ENCODE data around the gene PRPSAP1.
"Not testable (repeated sequence)": the region's sequence is repeated elsewhere in the genome, so short reads cannot be mapped to it uniquely, and the experiment has no call there.

The PRPSAP1 gene

GRCh38 chr17:76371656-76372628 lies 18.2 kb upstream of the PRPSAP1 start:
- Mint-ChIP-seq H3K27ac (no peak overlapping the region), H3K27me3 (ENCODE audit: low read depth) (peaks cover 4% of the 10 kb centered on the region), H3K4me3 (no peak overlapping the region), H3K9me3 (no peaks in the 10 kb centered on the region), H3K4me1 (ENCODE audit: low read depth) (no peaks in the 10 kb centered on the region), H3K36me3 (ENCODE audit: low read depth) (no peaks in the 10 kb centered on the region)

GRCh38 chr17:76370261-76370993 lies 16.7 kb upstream of the PRPSAP1 start:
- peaks cover 4% of the 10 kb centered on the region for H3K27me3 Mint-ChIP-seq (ENCODE audit: low read depth)

GRCh38 chr17:76369804-76370203 lies 16.1 kb upstream of the PRPSAP1 start:
- Mint-ChIP-seq H3K27ac (no peak overlapping the region), H3K9me3 (no peaks in the 10 kb centered on the region), H3K36me3 (ENCODE audit: low read depth) (no peaks in the 10 kb centered on the region), H3K27me3 (ENCODE audit: low read depth) (peaks cover 4% of the 10 kb centered on the region), H3K4me3 (no peak overlapping the region), H3K4me1 (ENCODE audit: low read depth) (no peaks in the 10 kb centered on the region)

More at GRCh38 chr17:76370261-76370993, 16.7 kb upstream of the PRPSAP1 start:
- no peaks in the 10 kb centered on the region for H3K4me1 Mint-ChIP-seq (ENCODE audit: low read depth)
- H3K9me3 Mint-ChIP-seq = no peaks in the 10 kb centered on the region
- no peak overlapping the region for H3K27ac Mint-ChIP-seq
- no peak overlapping the region for H3K4me3 Mint-ChIP-seq
- no peaks in the 10 kb centered on the region for H3K36me3 Mint-ChIP-seq (ENCODE audit: low read depth)

- H3K27me3 Mint-ChIP-seq (ENCODE audit: low read depth) = peaks cover 4% of the 10 kb centered on the region
- H3K4me1 Mint-ChIP-seq (ENCODE audit: low read depth) = no peaks in the 10 kb centered on the region
- H3K4me3 Mint-ChIP-seq = no peak overlapping the region
- no peaks in the 10 kb centered on the region for H3K36me3 Mint-ChIP-seq (ENCODE audit: low read depth)
- no peaks in the 10 kb centered on the region for H3K9me3 Mint-ChIP-seq
- H3K27ac Mint-ChIP-seq = no peak overlapping the region
Measured at GRCh38 chr17:76369379-76369778, 15.7 kb upstream of the PRPSAP1 start.

GRCh38 chr17:76368545-76368944 lies 14.8 kb upstream of the PRPSAP1 start:
- no peaks in the 10 kb centered on the region for H3K9me3 Mint-ChIP-seq
- no peak overlapping the region for H3K4me3 Mint-ChIP-seq
- no peak overlapping the region for H3K27ac Mint-ChIP-seq
- H3K4me1 Mint-ChIP-seq (ENCODE audit: low read depth) = no peaks in the 10 kb centered on the region
- H3K27me3 Mint-ChIP-seq (ENCODE audit: low read depth) = peaks cover 4% of the 10 kb centered on the region
- H3K36me3 Mint-ChIP-seq (ENCODE audit: low read depth) = no peaks in the 10 kb centered on the region

GRCh38 chr17:76367642-76368041 lies 13.9 kb upstream of the PRPSAP1 start:
- Mint-ChIP-seq H3K4me1 (ENCODE audit: low read depth) (no peaks in the 10 kb centered on the region), H3K4me3 (no peak overlapping the region), H3K27me3 (ENCODE audit: low read depth) (peaks cover 4% of the 10 kb centered on the region), H3K9me3 (no peaks in the 10 kb centered on the region), H3K27ac (no peak overlapping the region), H3K36me3 (ENCODE audit: low read depth) (no peaks in the 10 kb centered on the region)

- Mint-ChIP-seq H3K36me3 (ENCODE audit: low read depth) (no peaks in the 10 kb centered on the region), H3K27ac (no peak overlapping the region), H3K4me1 (ENCODE audit: low read depth) (no peaks in the 10 kb centered on the region), H3K9me3 (no peaks in the 10 kb centered on the region), H3K4me3 (no peak overlapping the region), H3K27me3 (ENCODE audit: low read depth) (peaks cover 4% of the 10 kb centered on the region)
Measured at GRCh38 chr17:76366247-76366646, 12.5 kb upstream of the PRPSAP1 start.

- Mint-ChIP-seq H3K9me3 (no peaks in the 10 kb centered on the region), H3K4me1 (ENCODE audit: low read depth) (no peaks in the 10 kb centered on the region), H3K27ac (no peak overlapping the region), H3K4me3 (no peak overlapping the region), H3K27me3 (ENCODE audit: low read depth) (peaks cover 4% of the 10 kb centered on the region), H3K36me3 (ENCODE audit: low read depth) (no peaks in the 10 kb centered on the region)
Measured at GRCh38 chr17:76365256-76365903, 11.7 kb upstream of the PRPSAP1 start.

- no peak overlapping the region for H3K27ac Mint-ChIP-seq
- H3K9me3 Mint-ChIP-seq = no peaks in the 10 kb centered on the region
- H3K36me3 Mint-ChIP-seq (ENCODE audit: low read depth) = no peaks in the 10 kb centered on the region
- no peak overlapping the region for H3K4me3 Mint-ChIP-seq
- H3K4me1 Mint-ChIP-seq (ENCODE audit: low read depth) = no peaks in the 10 kb centered on the region
- no peaks in the 10 kb centered on the region for H3K27me3 Mint-ChIP-seq (ENCODE audit: low read depth)
Measured at GRCh38 chr17:76363107-76363842, 9.6 kb upstream of the PRPSAP1 start.

- H3K36me3 Mint-ChIP-seq (ENCODE audit: low read depth) = no peaks in the 10 kb centered on the region
- H3K27ac Mint-ChIP-seq = no peak overlapping the region
- H3K27me3 Mint-ChIP-seq (ENCODE audit: low read depth) = no peaks in the 10 kb centered on the region
- no peaks in the 10 kb centered on the region for H3K9me3 Mint-ChIP-seq
- no peak overlapping the region for H3K4me3 Mint-ChIP-seq
- peaks cover 4% of the 10 kb centered on the region for H3K4me1 Mint-ChIP-seq (ENCODE audit: low read depth)
Measured at GRCh38 chr17:76360461-76360860, 6.7 kb upstream of the PRPSAP1 start.

- H3K9me3 Mint-ChIP-seq, H3K4me3 Mint-ChIP-seq: not testable (repeated sequence)
Measured at GRCh38 chr17:76359776-76360175, 6.1 kb upstream of the PRPSAP1 start.

GRCh38 chr17:76359375-76359774 lies 5.7 kb upstream of the PRPSAP1 start:
- no peaks in the 10 kb centered on the region for H3K27me3 Mint-ChIP-seq (ENCODE audit: low read depth)
- H3K4me1 Mint-ChIP-seq (ENCODE audit: low read depth) = peaks cover 9% of the 10 kb centered on the region
- no peak overlapping the region for H3K27ac Mint-ChIP-seq
- H3K9me3 Mint-ChIP-seq = no peaks in the 10 kb centered on the region
- H3K36me3 Mint-ChIP-seq (ENCODE audit: low read depth) = no peaks in the 10 kb centered on the region
- no peak overlapping the region for H3K4me3 Mint-ChIP-seq

More at GRCh38 chr17:76359776-76360175, 6.1 kb upstream of the PRPSAP1 start:
- H3K36me3 Mint-ChIP-seq (ENCODE audit: low read depth); H3K4me1 Mint-ChIP-seq (ENCODE audit: low read depth); H3K27ac Mint-ChIP-seq; H3K27me3 Mint-ChIP-seq (ENCODE audit: low read depth): not testable (repeated sequence)

GRCh38 chr17:76357597-76358158 lies 4.0 kb upstream of the PRPSAP1 start:
- H3K27ac Mint-ChIP-seq = no peak overlapping the region
- no peaks in the 10 kb centered on the region for H3K27me3 Mint-ChIP-seq (ENCODE audit: low read depth)
- H3K36me3 Mint-ChIP-seq (ENCODE audit: low read depth) = no peaks in the 10 kb centered on the region
- peaks cover 14% of the 10 kb centered on the region for H3K4me1 Mint-ChIP-seq (ENCODE audit: low read depth)
- no peaks in the 10 kb centered on the region for H3K9me3 Mint-ChIP-seq
- H3K4me3 Mint-ChIP-seq = no peak overlapping the region
